Bronchial epithelial cell (primary cell): ENCODE data around the gene SRGAP1. TPM values are rescaled to one million over a fixed set of nuclear protein-coding genes. Genes with fewer than 3 reads are reported as not detected.

Experiments used
- DNase-seq: peaks from one replicate; pipeline ENCODE4 v3.0.0-alpha.2; 2010; ENCODE audit warnings: low read depth
- FAIRE-seq: peaks from 2 replicates; lab custom pipeline; 2011; peaks lifted over from hg19 to GRCh38; lab: Jason Lieb, UNC
- H3K27me3 ChIP-seq: 2 replicates; pipeline ENCODE4 v1.5.1; 2011; ENCODE audit warnings: low read length; ENCODE audit not compliant: control insufficient read depth, insufficient read depth
- H3K36me3 ChIP-seq: 2 replicates; pipeline ENCODE4 v1.5.1; 2011; ENCODE audit warnings: low read length; ENCODE audit not compliant: control insufficient read depth, insufficient read depth
- H3K4me3 ChIP-seq: 2 replicates; pipeline ENCODE4 v1.5.1; 2011; ENCODE audit warnings: mild to moderate bottlenecking, low read depth, low read length, control low read depth
- CTCF ChIP-seq: IDR thresholded peaks from 2 replicates; pipeline ENCODE4 v1.5.1; 2011; ENCODE audit warnings: mild to moderate bottlenecking, moderate library complexity, low read length, control low read depth, inconsistent platforms; ENCODE audit not compliant: insufficient read depth, severe bottlenecking
- total RNA-seq: library from RNA; depleted of rRNA; stranded (reverse); fragments of >200 nt; gene quantifications from 2 replicates; pipeline ENCODE4 v1.2.1, GENCODE V29; 2014

Gene SRGAP1
- total RNA-seq, 1 donor from 2014 or later = 4.5 TPM

DNA sequence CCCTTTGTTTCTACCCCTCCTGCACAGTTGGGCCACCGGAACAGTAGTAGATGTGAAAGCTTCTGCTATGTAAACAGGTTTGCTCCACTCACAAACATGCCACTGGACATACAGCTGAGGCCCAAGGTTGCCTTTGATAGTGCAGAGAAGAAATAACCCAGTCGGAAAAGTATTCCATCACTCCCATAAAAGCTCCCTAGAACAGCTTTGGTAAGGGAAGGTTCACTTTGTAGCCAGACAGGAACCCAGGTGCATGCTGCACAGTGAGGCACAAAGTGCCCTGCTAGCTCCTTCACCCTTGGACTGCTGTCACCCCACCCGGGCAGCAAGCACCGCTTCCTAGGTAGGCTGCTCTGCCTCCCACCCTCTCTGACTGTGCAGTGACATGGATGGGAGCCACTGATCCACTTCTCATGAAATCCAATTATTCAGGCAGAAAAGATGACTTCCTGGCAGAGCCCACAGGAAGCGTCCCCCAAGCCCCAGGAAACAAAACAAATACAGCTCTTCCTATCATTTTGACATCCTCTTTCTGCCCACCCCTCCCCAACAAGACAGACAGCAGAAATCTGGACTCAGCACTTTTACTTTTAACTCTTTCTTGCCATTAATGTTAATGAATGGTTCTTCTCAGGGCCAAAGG is 100.2 kb downstream of the SRGAP1 start:
- FAIRE-seq = no peak
- DNase-seq = no peak
- Histone ChIP-seq H3K36me3 (peaks cover 2% of the 10 kb centered on the region), H3K4me3 (no peak overlapping the region), H3K27me3 (no peaks in the 10 kb centered on the region)
- TF ChIP-seq CTCF = no peak

DNA sequence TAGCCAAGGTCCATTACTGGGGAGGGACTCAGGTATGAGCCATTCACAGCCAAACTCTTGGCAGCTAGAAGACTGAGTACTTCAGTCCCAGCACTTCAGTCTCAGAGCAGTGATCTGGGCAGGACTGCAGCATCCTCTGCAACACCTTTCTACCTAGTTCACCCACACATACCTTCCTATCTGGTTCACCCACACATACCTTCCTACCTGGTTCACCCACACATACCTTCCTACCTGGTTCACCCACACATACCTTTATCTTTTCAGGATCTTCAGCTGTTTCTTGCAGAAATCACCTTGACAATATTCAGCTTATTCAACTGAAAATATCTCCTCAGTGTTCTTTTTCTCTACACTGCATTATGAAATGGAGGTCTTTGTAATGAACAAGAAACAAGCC is 101.3 kb downstream of the SRGAP1 start:
- no peak overlapping the region for H3K4me3 ChIP-seq
- no peaks in the 10 kb centered on the region for H3K27me3 ChIP-seq
- no peak for TF ChIP-seq CTCF
- FAIRE-seq (peak; percentile 90), DNase-seq (no peak)
- no peaks in the 10 kb centered on the region for H3K36me3 ChIP-seq

DNA sequence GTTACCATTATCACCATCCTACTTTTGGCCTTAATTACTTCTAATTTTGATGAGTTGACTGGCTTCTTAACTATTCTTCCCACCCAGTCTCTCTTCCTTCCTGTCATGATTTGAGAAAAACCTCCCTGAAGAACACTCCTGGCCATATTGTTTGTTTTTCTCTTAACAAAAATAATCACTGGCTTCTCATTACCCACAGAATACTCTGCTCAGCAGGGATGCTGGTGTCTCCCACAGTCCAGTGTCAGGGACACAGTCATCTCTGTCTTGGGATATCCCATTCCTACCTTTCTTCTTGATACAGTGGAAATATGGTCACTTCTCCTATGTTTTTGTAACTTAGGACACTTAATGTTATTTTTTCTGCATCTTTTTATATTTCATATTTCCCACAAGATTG is 103.7 kb downstream of the SRGAP1 start:
- Histone ChIP-seq H3K27me3 (no peaks in the 10 kb centered on the region), H3K36me3 (no peaks in the 10 kb centered on the region), H3K4me3 (no peak overlapping the region)
- no peak for DNase-seq
- no peak for FAIRE-seq
- no peak for TF ChIP-seq CTCF

- no peak for FAIRE-seq
Observed at GRCh38 chr12:63949902-63950301, 105.4 kb downstream of the SRGAP1 start.

GRCh38 chr12:63952995-63953394 is 108.5 kb downstream of the SRGAP1 start:
- no peak for TF ChIP-seq CTCF
- no peak overlapping the region for H3K4me3 ChIP-seq
- no peak for FAIRE-seq
- H3K36me3 ChIP-seq = no peaks in the 10 kb centered on the region
- no peak for DNase-seq
- no peaks in the 10 kb centered on the region for H3K27me3 ChIP-seq

More at GRCh38 chr12:63949902-63950301, 105.4 kb downstream of the SRGAP1 start:
- H3K27me3 ChIP-seq = no peaks in the 10 kb centered on the region
- no peaks in the 10 kb centered on the region for H3K36me3 ChIP-seq
- H3K4me3 ChIP-seq = no peak overlapping the region
- no peak for TF ChIP-seq CTCF
- DNase-seq = no peak
